Measurements from ENCODE around the gene TMEM179B.

GRCh38 chr11:62801071-62801470 lies 13.9 kb downstream of the TMEM179B start:
- TF ChIP-seq ZNF70 (CRISPR knock-in tag; IDR thresholded peaks at IDR 0.05) = no peak
- no peak for TF ChIP-seq OSR1 (CRISPR knock-in tag; IDR thresholded peaks at IDR 0.05)
- TF ChIP-seq PATZ1 (CRISPR knock-in tag; IDR thresholded peaks at IDR 0.05; ENCODE audit: borderline replicate concordance) = no peak
- TF ChIP-seq ISL1 (CRISPR knock-in tag; IDR thresholded peaks at IDR 0.05) = no peak
- TF ChIP-seq, protein P1, sequence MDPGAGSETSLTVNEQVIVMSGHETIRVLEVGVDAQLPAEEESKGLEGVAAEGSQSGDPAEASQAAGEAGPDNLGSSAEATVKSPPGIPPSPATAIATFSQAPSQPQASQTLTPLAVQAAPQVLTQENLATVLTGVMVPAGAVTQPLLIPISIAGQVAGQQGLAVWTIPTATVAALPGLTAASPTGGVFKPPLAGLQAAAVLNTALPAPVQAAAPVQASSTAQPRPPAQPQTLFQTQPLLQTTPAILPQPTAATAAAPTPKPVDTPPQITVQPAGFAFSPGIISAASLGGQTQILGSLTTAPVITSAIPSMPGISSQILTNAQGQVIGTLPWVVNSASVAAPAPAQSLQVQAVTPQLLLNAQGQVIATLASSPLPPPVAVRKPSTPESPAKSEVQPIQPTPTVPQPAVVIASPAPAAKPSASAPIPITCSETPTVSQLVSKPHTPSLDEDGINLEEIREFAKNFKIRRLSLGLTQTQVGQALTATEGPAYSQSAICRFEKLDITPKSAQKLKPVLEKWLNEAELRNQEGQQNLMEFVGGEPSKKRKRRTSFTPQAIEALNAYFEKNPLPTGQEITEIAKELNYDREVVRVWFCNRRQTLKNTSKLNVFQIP (CRISPR knock-in tag; IDR thresholded peaks at IDR 0.05; ENCODE audit: borderline replicate concordance, low read depth) = no peak
- TF ChIP-seq RARB (CRISPR knock-in tag; IDR thresholded peaks at IDR 0.05) = no peak
- no peak for TF ChIP-seq ZNF565 (CRISPR knock-in tag; conservative IDR thresholded peaks at IDR 0.05; ENCODE audit: low read depth)
- no peak for TF ChIP-seq PPARA (CRISPR knock-in tag; IDR thresholded peaks at IDR 0.05; ENCODE audit: borderline replicate concordance)

Data from SK-N-SH treated with all-trans-retinoic acid at 6 μM for 48 hours (cell line).